ENCODE data around the gene TNFRSF19.

- TF ChIP-seq, protein P1, sequence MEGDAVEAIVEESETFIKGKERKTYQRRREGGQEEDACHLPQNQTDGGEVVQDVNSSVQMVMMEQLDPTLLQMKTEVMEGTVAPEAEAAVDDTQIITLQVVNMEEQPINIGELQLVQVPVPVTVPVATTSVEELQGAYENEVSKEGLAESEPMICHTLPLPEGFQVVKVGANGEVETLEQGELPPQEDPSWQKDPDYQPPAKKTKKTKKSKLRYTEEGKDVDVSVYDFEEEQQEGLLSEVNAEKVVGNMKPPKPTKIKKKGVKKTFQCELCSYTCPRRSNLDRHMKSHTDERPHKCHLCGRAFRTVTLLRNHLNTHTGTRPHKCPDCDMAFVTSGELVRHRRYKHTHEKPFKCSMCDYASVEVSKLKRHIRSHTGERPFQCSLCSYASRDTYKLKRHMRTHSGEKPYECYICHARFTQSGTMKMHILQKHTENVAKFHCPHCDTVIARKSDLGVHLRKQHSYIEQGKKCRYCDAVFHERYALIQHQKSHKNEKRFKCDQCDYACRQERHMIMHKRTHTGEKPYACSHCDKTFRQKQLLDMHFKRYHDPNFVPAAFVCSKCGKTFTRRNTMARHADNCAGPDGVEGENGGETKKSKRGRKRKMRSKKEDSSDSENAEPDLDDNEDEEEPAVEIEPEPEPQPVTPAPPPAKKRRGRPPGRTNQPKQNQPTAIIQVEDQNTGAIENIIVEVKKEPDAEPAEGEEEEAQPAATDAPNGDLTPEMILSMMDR (conservative IDR thresholded peaks at IDR 0.05; ENCODE audit: low read length): no peak
- TF ChIP-seq EZH2phosphoT487 (IDR thresholded peaks at IDR 0.05; ENCODE audit: borderline replicate concordance, low read depth, low read length): no peak
Measured at GRCh38 chr13:23680845-23681669, 110.8 kb downstream of the TNFRSF19 start.

All from OCI-LY7 (cell line).